GM12878 (cell line): ENCODE measurements around the gene RRBP1. TPM values are rescaled to one million over a fixed set of nuclear protein-coding genes. Genes with fewer than 3 reads are reported as not detected.

ENCODE experiments used
- ATAC-seq: fragments of 200-7000 bp; cut with Tn5 transposase; 3 replicates; pipeline ENCODE4 v1.9.1; 2020; ENCODE audit warnings: mild to moderate bottlenecking, moderate library complexity
- BruUV-seq: library from RNA; stranded (reverse); fragments of 400-500 nt; replicated peaks from 2 replicates; lab custom pipeline; 2021; lab: Mats Ljungman, UMichigan
- CTCF ChIA-PET: fragments of 300-600 bp; sonication (Branson Sonifier 250); formaldehyde crosslinking; extraction: SDS; loops from one replicate; lab custom pipeline; 2021; ENCODE audit warnings: inconsistent platforms; lab: Yijun Ruan, JAX
- POLR2A ChIA-PET: fragments of 350-600 bp; formaldehyde crosslinking; extraction: SDS; loops from one replicate; lab custom pipeline; 2021; ENCODE audit warnings: inconsistent platforms; lab: Charles Lee
- RAD21 ChIA-PET: fragments of 300-600 bp; sonication (Branson Sonifier 250); formaldehyde crosslinking; loops from one replicate; lab custom pipeline; 2023; ENCODE audit warnings: antibody characterized with exemption; ENCODE audit not compliant: unreplicated experiment; lab: Charles Lee
- SMC1A ChIA-PET: fragments of 300-600 bp; sonication (Branson Sonifier 250); formaldehyde crosslinking; loops from one replicate; lab custom pipeline; 2023; ENCODE audit not compliant: unreplicated experiment, uncharacterized antibody; lab: Charles Lee
- DNase-seq: peaks from one replicate; pipeline ENCODE4 v3.0.0-alpha.2; 2011; ENCODE audit warnings: low read depth, low spot score
- FAIRE-seq: peaks from 3 replicates; lab custom pipeline; 2011; peaks lifted over from hg19 to GRCh38; lab: Jason Lieb, UNC
- H2AFZ ChIP-seq: 2 replicates; pipeline ENCODE4 v1.6.0; 2011; ENCODE audit warnings: low read depth, low read length, control low read depth; ENCODE audit not compliant: control insufficient read depth
- H3K27ac ChIP-seq: 2 replicates; pipeline ENCODE4 v1.5.1; 2011; ENCODE audit warnings: control low read depth; ENCODE audit not compliant: control insufficient read depth, insufficient read depth
- H3K27me3 ChIP-seq, 2 experiments: replicated peaks in 1 of 2; 2 replicates each; pipeline versions ENCODE4 v1.6.0 to v1.6.1; 2011; ENCODE audit warnings: low read length in 1 of 2; ENCODE audit not compliant: control insufficient read depth in 2 of 2, insufficient read depth in 2 of 2
- H3K36me3 ChIP-seq, 2 experiments: 2 replicates each; pipeline ENCODE4 v1.5.1; 2011; ENCODE audit warnings: low read length in 1 of 2; ENCODE audit not compliant: control insufficient read depth in 2 of 2, insufficient read depth in 2 of 2
- H3K4me1 ChIP-seq: 2 replicates; pipeline ENCODE4 v1.6.1; 2011; ENCODE audit warnings: mild to moderate bottlenecking, low read length, moderate library complexity, mixed read lengths; ENCODE audit not compliant: control insufficient read depth, insufficient read depth
- H3K4me2 ChIP-seq: 2 replicates; pipeline ENCODE4 v1.6.0; 2011; ENCODE audit warnings: control low read depth; ENCODE audit not compliant: control insufficient read depth, insufficient read depth
- H3K4me3 ChIP-seq: fragments of 200-600 bp; sonication (generic); 2 replicates; pipeline ENCODE4 v1.5.1; 2016
- H3K79me2 ChIP-seq: 2 replicates; pipeline ENCODE4 v1.6.0; 2011; ENCODE audit warnings: low read length; ENCODE audit not compliant: control insufficient read depth, insufficient read depth
- H3K9ac ChIP-seq: 2 replicates; pipeline ENCODE4 v1.8.0; 2011; ENCODE audit warnings: low read length, control low read depth, mixed read lengths; ENCODE audit not compliant: control insufficient read depth, insufficient read depth
- H3K9me3 ChIP-seq: replicated peaks from 3 replicates; pipeline ENCODE4 v1.5.1; 2011; ENCODE audit warnings: mild to moderate bottlenecking, low read length; ENCODE audit not compliant: control insufficient read depth, insufficient read depth
- H4K20me1 ChIP-seq: 2 replicates; pipeline ENCODE4 v1.6.0; 2011; ENCODE audit not compliant: control insufficient read depth, insufficient read depth
- BACH1 ChIP-seq: fragments of 450-650 bp; IDR thresholded peaks from 2 replicates; pipeline ENCODE4 v1.6.1; 2017; ENCODE audit warnings: mild to moderate bottlenecking, borderline replicate concordance
- E2F8 ChIP-seq: fragments of 450-650 bp; IDR thresholded peaks from 2 replicates; pipeline ENCODE4 v1.6.1; 2018; ENCODE audit warnings: mild to moderate bottlenecking, low read depth, moderate library complexity; ENCODE audit not compliant: partially characterized antibody
- EP300 ChIP-seq, 2 experiments: fragments of 150-350 bp in 1 of 2; IDR thresholded peaks; 2 replicates each; pipeline ENCODE4 v1.6.1; 2011 to 2012; ENCODE audit warnings: low read depth in 2 of 2, low read length in 2 of 2, borderline replicate concordance in 1 of 2, improper control_type of control experiment in 1 of 2, inconsistent platforms in 1 of 2; ENCODE audit not compliant: control insufficient read depth in 1 of 2
- RAD21 ChIP-seq: IDR thresholded peaks from 2 replicates; pipeline ENCODE4 v1.6.1; 2011; ENCODE audit warnings: mild to moderate bottlenecking, low read depth, low read length, moderate library complexity; ENCODE audit not compliant: insufficient read depth
- RCOR1 ChIP-seq: conservative IDR thresholded peaks from 2 replicates; pipeline ENCODE4 v1.6.1; 2012; ENCODE audit warnings: low read depth, low read length, improper control_type of control experiment
- WGBS: methylation state at CpG from one replicate; pipeline ENCODE4 v1.1.6; 2016; ENCODE audit warnings: low lambda C conversion rate; ENCODE audit not compliant: insufficient replicate concordance, insufficient coverage; ENCODE audit errors: missing lambda C conversion rate; 5-methylcytosine and 5-hydroxymethylcytosine counted together
- in situ Hi-C: fragments of 300-500 bp; cut with MboI; formaldehyde crosslinking; loops from 9 replicates; pipeline ENCODE4 v1.14.3; 2018; ENCODE audit warnings: mixed read lengths
- intact Hi-C: fragments of 100-400 bp; cut with micrococcal nuclease; formaldehyde crosslinking; loops from one replicate; pipeline ENCODE4 v1.14.2; 2022; ENCODE audit not compliant: unreplicated experiment
- polyA plus RNA-seq, 11 experiments: library from polyadenylated mRNA; depleted of rRNA in 4 of 11; unstranded in 6 of 11; stranded (reverse) in 5 of 11; fragments of >200 nt; fragmentation: Nextera tagmentation in 4 of 11; fragmentation: Illumina TruSeq in 1 of 11; extraction: Ambion mirVana in 4 of 11; extraction: Trizol in 1 of 11; gene quantifications; 1 replicate in 1 of 11; 2 replicates in 10 of 11; pipeline versions ENCODE4 v1.2.1 to v1.2.3, GENCODE V29; 2011 to 2016; ENCODE audit warnings: inconsistent platforms in 2 of 11, missing spikeins in 2 of 11, low read depth in 1 of 11
- total RNA-seq, 4 experiments: library from RNA; depleted of rRNA in 3 of 4; stranded (reverse); fragments of >200 nt in 3 of 4; fragmentation: Illumina TruSeq in 1 of 4; extraction: Trizol in 1 of 4; gene quantifications; 2 replicates each; pipeline versions ENCODE4 v1.2.1 to v1.2.3, GENCODE V29; 2013 to 2021
- TF ChIP-seq, protein P1 (sequence below): fragments of 150-350 bp; IDR thresholded peaks from 2 replicates; pipeline ENCODE4 v1.6.1; 2016; ENCODE audit warnings: low read depth, low read length
- TF ChIP-seq, protein P2 (sequence below): fragments of 450-650 bp; IDR thresholded peaks from 2 replicates; pipeline ENCODE4 v1.6.1; 2017; ENCODE audit warnings: mild to moderate bottlenecking, moderate library complexity
- TF ChIP-seq, protein P3 (sequence below): IDR thresholded peaks from 2 replicates; pipeline ENCODE4 v1.6.1; 2012; ENCODE audit warnings: low read length, inconsistent platforms

RRBP1 gene
- total and polyA plus RNA-seq, 10 of the 15 experiments (the other 5 are each of a cell fraction or from before 2014, with no cell fraction given): 1.2 to 57.4 (median 24.6) TPM

DNA sequence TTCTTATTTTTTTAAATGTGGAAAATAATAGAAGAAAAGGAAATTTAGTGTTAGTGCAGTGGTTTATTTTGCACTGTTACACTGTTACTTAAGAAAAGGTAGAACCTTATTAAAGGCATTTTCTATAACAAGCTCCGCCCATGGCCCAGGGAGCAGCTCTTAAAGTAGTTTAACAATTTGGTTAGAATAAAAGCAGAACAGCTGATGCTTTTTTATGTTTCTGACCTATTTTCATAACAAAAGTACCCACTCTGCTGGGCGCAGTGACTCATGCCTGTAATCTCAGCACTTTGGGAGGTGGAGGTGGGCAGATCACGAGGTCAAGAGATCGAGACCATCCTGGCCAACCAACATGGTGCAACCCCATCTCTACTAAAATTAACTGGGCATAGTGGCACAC is 79.5 kb downstream of the RRBP1 start (continued):
- TF ChIP-seq, protein P1, sequence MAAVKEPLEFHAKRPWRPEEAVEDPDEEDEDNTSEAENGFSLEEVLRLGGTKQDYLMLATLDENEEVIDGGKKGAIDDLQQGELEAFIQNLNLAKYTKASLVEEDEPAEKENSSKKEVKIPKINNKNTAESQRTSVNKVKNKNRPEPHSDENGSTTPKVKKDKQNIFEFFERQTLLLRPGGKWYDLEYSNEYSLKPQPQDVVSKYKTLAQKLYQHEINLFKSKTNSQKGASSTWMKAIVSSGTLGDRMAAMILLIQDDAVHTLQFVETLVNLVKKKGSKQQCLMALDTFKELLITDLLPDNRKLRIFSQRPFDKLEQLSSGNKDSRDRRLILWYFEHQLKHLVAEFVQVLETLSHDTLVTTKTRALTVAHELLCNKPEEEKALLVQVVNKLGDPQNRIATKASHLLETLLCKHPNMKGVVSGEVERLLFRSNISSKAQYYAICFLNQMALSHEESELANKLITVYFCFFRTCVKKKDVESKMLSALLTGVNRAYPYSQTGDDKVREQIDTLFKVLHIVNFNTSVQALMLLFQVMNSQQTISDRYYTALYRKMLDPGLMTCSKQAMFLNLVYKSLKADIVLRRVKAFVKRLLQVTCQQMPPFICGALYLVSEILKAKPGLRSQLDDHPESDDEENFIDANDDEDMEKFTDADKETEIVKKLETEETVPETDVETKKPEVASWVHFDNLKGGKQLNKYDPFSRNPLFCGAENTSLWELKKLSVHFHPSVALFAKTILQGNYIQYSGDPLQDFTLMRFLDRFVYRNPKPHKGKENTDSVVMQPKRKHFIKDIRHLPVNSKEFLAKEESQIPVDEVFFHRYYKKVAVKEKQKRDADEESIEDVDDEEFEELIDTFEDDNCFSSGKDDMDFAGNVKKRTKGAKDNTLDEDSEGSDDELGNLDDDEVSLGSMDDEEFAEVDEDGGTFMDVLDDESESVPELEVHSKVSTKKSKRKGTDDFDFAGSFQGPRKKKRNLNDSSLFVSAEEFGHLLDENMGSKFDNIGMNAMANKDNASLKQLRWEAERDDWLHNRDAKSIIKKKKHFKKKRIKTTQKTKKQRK: no peak

GRCh38 chr20:17601957-17602356 is 80.1 kb downstream of the RRBP1 start:
- intact Hi-C loops (no loop called here), in situ Hi-C loops (no loop called here)
- no peak overlapping the region for H2AFZ ChIP-seq
- no peak overlapping the region for H3K27ac ChIP-seq
- no peak overlapping the region for H3K4me3 ChIP-seq
- RAD21 ChIA-PET: no interaction called here
- SMC1A ChIA-PET: interaction anchor here (1.2 to 1.6 kb wide), 3 partner anchors 9 to 296 kb away, joined by 3 to 5 read pairs (median 4); no protein-coding TSS in a partner anchor
- no peak overlapping the region for H3K4me2 ChIP-seq
- no peaks in the 10 kb centered on the region for H3K4me1 ChIP-seq
- whole genome bisulfite sequencing: 59% methylated on average over 4 of the region's 4 CpGs
- DNase-seq (no peak), FAIRE-seq (no peak), ATAC-seq (no peak)
- H3K9me3 ChIP-seq: no peaks in the 10 kb centered on the region
- POLR2A ChIA-PET: interaction anchor here (2.0 kb wide), 1 partner anchor 32 kb away, joined by 8 read pairs; the partner anchor contains the start of gene DSTN
- no peaks in the 10 kb centered on the region for H3K79me2 ChIP-seq
- H3K36me3 ChIP-seq: peaks cover 0 to 5% of the 10 kb centered on the region in 2 experiments; a peak in 1 of 4 replicates
- H4K20me1 ChIP-seq: no peaks in the 10 kb centered on the region
- H3K9ac ChIP-seq: no peak overlapping the region
- no peaks in the 10 kb centered on the region for H3K27me3 ChIP-seq
- no TSS peak for BruUV-seq
- CTCF ChIA-PET: interaction anchor here (0.7 to 2.5 kb wide), 2 partner anchors 11 to 370 kb away, joined by 3 to 8 read pairs; no protein-coding TSS in a partner anchor
- TF ChIP-seq E2F8: no peak
- TF ChIP-seq, protein P2, sequence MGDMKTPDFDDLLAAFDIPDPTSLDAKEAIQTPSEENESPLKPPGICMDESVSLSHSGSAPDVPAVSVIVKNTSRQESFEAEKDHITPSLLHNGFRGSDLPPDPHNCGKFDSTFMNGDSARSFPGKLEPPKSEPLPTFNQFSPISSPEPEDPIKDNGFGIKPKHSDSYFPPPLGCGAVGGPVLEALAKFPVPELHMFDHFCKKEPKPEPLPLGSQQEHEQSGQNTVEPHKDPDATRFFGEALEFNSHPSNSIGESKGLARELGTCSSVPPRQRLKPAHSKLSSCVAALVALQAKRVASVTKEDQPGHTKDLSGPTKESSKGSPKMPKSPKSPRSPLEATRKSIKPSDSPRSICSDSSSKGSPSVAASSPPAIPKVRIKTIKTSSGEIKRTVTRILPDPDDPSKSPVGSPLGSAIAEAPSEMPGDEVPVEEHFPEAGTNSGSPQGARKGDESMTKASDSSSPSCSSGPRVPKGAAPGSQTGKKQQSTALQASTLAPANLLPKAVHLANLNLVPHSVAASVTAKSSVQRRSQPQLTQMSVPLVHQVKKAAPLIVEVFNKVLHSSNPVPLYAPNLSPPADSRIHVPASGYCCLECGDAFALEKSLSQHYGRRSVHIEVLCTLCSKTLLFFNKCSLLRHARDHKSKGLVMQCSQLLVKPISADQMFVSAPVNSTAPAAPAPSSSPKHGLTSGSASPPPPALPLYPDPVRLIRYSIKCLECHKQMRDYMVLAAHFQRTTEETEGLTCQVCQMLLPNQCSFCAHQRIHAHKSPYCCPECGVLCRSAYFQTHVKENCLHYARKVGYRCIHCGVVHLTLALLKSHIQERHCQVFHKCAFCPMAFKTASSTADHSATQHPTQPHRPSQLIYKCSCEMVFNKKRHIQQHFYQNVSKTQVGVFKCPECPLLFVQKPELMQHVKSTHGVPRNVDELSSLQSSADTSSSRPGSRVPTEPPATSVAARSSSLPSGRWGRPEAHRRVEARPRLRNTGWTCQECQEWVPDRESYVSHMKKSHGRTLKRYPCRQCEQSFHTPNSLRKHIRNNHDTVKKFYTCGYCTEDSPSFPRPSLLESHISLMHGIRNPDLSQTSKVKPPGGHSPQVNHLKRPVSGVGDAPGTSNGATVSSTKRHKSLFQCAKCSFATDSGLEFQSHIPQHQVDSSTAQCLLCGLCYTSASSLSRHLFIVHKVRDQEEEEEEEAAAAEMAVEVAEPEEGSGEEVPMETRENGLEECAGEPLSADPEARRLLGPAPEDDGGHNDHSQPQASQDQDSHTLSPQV: no peak
- no peak for TF ChIP-seq BACH1
- TF ChIP-seq, protein P3, sequence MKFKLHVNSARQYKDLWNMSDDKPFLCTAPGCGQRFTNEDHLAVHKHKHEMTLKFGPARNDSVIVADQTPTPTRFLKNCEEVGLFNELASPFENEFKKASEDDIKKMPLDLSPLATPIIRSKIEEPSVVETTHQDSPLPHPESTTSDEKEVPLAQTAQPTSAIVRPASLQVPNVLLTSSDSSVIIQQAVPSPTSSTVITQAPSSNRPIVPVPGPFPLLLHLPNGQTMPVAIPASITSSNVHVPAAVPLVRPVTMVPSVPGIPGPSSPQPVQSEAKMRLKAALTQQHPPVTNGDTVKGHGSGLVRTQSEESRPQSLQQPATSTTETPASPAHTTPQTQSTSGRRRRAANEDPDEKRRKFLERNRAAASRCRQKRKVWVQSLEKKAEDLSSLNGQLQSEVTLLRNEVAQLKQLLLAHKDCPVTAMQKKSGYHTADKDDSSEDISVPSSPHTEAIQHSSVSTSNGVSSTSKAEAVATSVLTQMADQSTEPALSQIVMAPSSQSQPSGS: no peak
- no peak for TF ChIP-seq RCOR1
- no peak for TF ChIP-seq RAD21
- no peak for TF ChIP-seq EP300 (IDR thresholded peaks at IDR 0.05; ENCODE audit: borderline replicate concordance in 1 of 2, control insufficient read depth in 1 of 2, low read depth in 2 of 2, low read length in 2 of 2)
